Esophagus squamous epithelium (tissue), 4 donors: Measurements from ENCODE around the gene ROR1.

Experiments
- POLR2A ChIP-seq, 4 donors: fragments of 450-650 bp; IDR thresholded peaks; one replicate each; pipeline ENCODE4 v1.6.1; 2017; ENCODE audit warnings: antibody characterized with exemption in 4 of 4, mild to moderate bottlenecking in 4 of 4, moderate library complexity in 3 of 4
- TF ChIP-seq, protein P1 (sequence below), 6 experiments: fragments of 450-650 bp in 4 of 6; fragments of 200-600 bp in 2 of 6; sonication (generic) in 2 of 6; IDR thresholded peaks; one replicate each; pipeline ENCODE4 v1.5.1; 2016 to 2019; ENCODE audit warnings: antibody characterized with exemption in 6 of 6, mild to moderate bottlenecking in 4 of 6, moderate library complexity in 4 of 6

DNA sequence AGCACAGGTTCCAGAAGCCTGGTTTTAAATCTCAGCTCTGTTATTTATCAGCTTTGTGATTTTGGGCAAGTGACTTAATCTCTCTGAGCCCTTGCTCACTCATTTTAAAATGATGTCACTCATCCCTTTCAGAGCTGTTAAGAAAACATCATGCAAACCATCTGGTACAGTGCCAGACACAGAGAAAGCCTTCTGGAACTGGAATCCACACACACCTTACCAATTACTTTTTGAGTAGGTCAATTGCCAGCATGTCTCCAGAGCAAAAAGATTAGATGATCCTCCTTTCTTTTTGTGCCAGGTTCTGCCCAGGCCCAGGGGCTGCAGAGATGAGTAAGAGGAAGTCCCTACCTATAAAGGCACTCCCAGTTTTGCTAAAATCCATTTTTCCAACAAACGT, 61.3 kb downstream of the ROR1 start:
- TF ChIP-seq, protein P1, sequence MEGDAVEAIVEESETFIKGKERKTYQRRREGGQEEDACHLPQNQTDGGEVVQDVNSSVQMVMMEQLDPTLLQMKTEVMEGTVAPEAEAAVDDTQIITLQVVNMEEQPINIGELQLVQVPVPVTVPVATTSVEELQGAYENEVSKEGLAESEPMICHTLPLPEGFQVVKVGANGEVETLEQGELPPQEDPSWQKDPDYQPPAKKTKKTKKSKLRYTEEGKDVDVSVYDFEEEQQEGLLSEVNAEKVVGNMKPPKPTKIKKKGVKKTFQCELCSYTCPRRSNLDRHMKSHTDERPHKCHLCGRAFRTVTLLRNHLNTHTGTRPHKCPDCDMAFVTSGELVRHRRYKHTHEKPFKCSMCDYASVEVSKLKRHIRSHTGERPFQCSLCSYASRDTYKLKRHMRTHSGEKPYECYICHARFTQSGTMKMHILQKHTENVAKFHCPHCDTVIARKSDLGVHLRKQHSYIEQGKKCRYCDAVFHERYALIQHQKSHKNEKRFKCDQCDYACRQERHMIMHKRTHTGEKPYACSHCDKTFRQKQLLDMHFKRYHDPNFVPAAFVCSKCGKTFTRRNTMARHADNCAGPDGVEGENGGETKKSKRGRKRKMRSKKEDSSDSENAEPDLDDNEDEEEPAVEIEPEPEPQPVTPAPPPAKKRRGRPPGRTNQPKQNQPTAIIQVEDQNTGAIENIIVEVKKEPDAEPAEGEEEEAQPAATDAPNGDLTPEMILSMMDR (IDR thresholded peaks at IDR 0.05): no peak
- TF ChIP-seq POLR2A (IDR thresholded peaks at IDR 0.05): no peak
